Activated T-cell treated with anti-CD3 and anti-CD28 coated beads, Interleukin-2, amount 50 U/mL, for 48 hours (primary cell): ENCODE results near the gene LYPD6.
"Not testable (repeated sequence)": the region's sequence is repeated elsewhere in the genome, so short reads cannot be mapped to it uniquely, and the experiment has no call there.

Source experiments
- DNase-seq, 2 experiments: peaks; one replicate each; pipeline ENCODE4 v3.0.0-alpha.2; 2020

Gene LYPD6

GRCh38 chr2:149458502-149458901 lies 128.1 kb downstream of the LYPD6 start:
- no peak for DNase-seq

DNA sequence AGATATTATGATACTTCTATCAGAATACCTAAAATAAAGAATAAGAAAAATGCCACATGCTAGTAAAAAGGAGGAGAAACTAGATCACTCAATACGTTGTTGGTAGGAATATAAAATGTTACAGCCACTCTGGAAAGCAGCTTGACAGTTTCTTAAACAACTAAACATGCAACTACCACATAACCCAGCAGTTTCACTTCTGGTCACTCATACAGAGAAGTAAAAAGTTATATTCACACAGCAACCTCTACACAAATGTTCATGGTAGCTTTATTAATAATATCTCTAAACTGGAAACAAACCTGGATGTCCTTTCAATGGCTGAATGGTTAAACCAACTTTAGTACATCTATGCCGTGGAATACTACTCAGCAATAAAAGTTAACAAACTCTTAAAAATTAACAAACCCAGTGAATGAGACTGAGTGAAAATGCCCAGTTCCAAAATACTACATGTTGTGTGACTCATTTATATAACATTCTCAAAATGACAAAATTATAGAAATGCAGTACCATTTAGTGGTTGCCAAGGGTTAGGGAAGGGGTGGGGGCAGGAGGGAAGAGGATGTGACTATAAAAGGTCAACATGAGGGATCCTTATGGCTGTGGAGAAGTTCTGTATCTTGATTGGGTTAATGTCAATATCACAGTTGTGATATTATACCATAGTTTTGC lies 133.1 kb downstream of the LYPD6 start:
- DNase-seq = no peak

- no peak for DNase-seq
Measured at GRCh38 chr2:149464396-149464795, 134.0 kb downstream of the LYPD6 start.

DNA sequence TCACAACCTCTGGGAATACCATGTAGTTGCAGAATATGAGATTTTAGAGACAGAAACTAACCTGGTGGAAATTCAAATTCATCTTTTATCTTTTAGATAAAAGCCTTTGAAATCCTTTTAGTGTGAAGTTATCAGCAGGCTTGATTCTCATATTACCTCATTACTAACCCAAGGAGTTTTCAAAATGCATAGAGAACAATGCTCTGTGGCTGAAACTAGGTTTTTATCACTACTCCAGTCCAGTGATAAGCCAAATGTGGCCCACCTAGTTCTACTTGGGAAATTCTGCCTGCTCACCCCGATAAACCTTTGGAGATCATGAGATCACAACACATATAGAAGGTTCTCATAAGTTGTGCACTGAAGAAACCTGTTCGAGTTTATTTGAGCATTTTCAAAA lies 135.5 kb downstream of the LYPD6 start:
- no peak for DNase-seq

- no peak for DNase-seq
Measured at GRCh38 chr2:149466635-149467034, 136.2 kb downstream of the LYPD6 start.

GRCh38 chr2:149467436-149467835 lies 137.0 kb downstream of the LYPD6 start:
- DNase-seq = no peak

DNA sequence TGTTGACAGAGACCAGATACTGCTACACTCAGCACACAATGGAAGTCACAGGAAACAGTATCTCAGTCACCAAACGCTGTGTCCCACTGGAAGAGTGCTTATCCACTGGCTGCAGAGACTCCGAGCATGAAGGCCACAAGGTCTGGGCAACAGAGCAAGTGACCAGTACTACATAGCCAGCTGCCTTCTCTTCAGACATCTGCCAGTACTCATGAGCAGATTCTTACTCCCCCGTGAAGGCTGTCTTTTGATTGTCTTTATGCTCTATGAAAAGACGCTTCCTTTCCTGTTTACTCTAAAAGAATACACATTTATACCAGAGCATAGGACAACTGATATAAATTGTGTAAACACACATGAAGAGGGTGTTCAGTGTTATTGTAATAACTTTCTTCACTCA lies 138.2 kb downstream of the LYPD6 start:
- no peak for DNase-seq

- DNase-seq = no peak
Measured at GRCh38 chr2:149470046-149470445, 139.7 kb downstream of the LYPD6 start.

- no peak for DNase-seq
Measured at GRCh38 chr2:149472413-149472812, 142.0 kb downstream of the LYPD6 start.

DNA sequence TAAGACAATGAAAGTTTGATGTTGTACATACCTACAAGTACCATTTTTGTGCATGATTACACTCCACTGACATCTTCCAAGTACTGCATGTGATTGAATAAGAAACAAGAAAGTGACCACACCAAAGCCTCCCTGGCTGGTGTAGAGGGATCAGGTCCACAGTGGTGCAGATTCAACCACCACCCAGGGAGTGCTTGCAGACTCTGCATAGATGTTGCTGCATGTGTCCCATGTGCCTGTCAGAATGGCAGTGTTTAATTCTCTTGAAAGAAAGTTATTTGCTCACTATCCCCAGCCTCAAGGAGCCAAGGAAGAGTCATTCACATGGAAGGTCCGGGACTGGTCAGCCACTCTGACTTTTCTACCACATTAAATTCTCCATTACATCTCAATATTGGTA lies 142.7 kb downstream of the LYPD6 start:
- no peak for DNase-seq

GRCh38 chr2:149473521-149473920 lies 143.1 kb downstream of the LYPD6 start:
- DNase-seq = no peak

- no peak for DNase-seq
Measured at GRCh38 chr2:149483004-149483605, 152.7 kb downstream of the LYPD6 start.

- no peak for DNase-seq
Measured at GRCh38 chr2:149486664-149487063, 156.3 kb downstream of the LYPD6 start.

- DNase-seq = no peak
Measured at GRCh38 chr2:149487189-149487588, 156.8 kb downstream of the LYPD6 start.

GRCh38 chr2:149488706-149489440 lies 158.5 kb downstream of the LYPD6 start:
- DNase-seq = no peak

- DNase-seq = no peak
Measured at GRCh38 chr2:149489452-149489851, 159.1 kb downstream of the LYPD6 start.

DNA sequence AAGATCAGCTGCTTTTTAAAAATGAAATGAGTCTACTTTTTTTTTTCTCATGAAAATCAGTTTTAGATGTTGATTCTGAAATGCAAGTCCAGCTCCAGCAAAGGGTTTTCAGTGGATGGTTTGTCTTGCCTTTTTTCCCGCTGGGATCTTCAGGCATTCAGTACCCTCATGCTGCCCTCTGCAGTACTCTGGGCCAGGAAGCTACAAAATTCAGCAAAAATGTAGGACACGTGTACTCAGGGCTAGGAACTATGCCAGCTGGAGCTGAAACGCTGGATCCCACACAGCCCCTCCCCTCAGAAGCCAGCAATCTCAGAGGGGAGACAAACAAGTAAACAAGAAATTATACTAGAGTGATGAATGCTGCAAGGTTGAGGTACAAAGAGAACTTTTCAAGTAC lies 159.9 kb downstream of the LYPD6 start:
- DNase-seq = no peak

- DNase-seq = no peak
Measured at GRCh38 chr2:149492923-149493322, 162.5 kb downstream of the LYPD6 start.

GRCh38 chr2:149499204-149499603 lies 168.8 kb downstream of the LYPD6 start:
- DNase-seq = not testable (repeated sequence)

- DNase-seq = not testable (repeated sequence)
Measured at GRCh38 chr2:149506808-149507207, 176.4 kb downstream of the LYPD6 start.

GRCh38 chr2:149507974-149508373 lies 177.6 kb downstream of the LYPD6 start:
- no peak for DNase-seq

DNA sequence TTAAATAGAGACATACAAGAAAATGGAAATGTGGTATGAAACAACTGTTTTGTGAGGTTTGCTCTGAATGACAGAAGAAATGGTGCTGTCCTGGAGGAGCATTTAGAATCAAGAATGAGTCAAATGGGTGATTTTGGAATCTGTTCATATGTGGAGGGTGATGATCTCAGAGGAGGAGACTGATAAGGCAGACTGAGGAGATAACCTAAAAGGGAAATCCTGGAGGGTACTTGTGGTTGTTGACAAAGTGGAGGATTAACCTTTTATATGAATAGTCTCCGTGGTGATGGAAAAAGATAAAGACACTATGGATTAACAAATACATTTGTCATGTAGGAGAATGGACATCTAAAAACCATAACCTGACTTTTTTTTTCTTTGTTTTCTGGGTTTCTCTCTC lies 183.1 kb downstream of the LYPD6 start:
- no peak for DNase-seq
